HepG2 (cell line): ENCODE data around the gene TRMT2A. TPM values are rescaled to one million over a fixed set of nuclear protein-coding genes. Genes with fewer than 3 reads are reported as not detected.

ENCODE experiments used
- BCL6 ChIP-seq: IDR thresholded peaks from 2 replicates; pipeline ENCODE4 v1.6.1; 2016; ENCODE audit warnings: missing genetic modification reagents, missing compliant biosample characterization
- FOSL2 ChIP-seq: sonication (generic); formaldehyde crosslinking; IDR thresholded peaks from 2 replicates; pipeline ENCODE4 v1.4.0; 2020; ENCODE audit warnings: missing genetic modification reagents
- HNF1A ChIP-seq, 2 experiments: sonication (generic) in 1 of 2; formaldehyde crosslinking in 1 of 2; IDR thresholded peaks; 2 replicates each; pipeline versions ENCODE4 v1.4.0 to v1.6.1; 2016 to 2020; ENCODE audit warnings: borderline replicate concordance in 1 of 2, low read depth in 1 of 2, mild to moderate bottlenecking in 1 of 2, missing genetic modification reagents in 1 of 2
- KLF15 ChIP-seq: sonication (generic); formaldehyde crosslinking; IDR thresholded peaks from 2 replicates; pipeline ENCODE4 v1.8.1; 2023; ENCODE audit warnings: borderline replicate concordance, mild to moderate bottlenecking, inconsistent platforms, missing genetic modification reagents, mixed read lengths
- MNT ChIP-seq: fragments of 450-650 bp; IDR thresholded peaks from 2 replicates; pipeline ENCODE4 v1.6.1; 2016
- MXI1 ChIP-seq: IDR thresholded peaks from 3 replicates; pipeline ENCODE4 v1.6.1; 2012; ENCODE audit warnings: low read depth, low read length, inconsistent platforms, borderline replicate concordance
- NCOA5 ChIP-seq: sonication (generic); formaldehyde crosslinking; IDR thresholded peaks from 2 replicates; pipeline ENCODE4 v1.4.0; 2020; ENCODE audit warnings: missing genetic modification reagents
- SIX1 ChIP-seq: sonication (generic); formaldehyde crosslinking; IDR thresholded peaks from 2 replicates; pipeline ENCODE4 v1.4.0; 2020; ENCODE audit warnings: missing genetic modification reagents, borderline replicate concordance
- SMAD9 ChIP-seq: sonication (generic); formaldehyde crosslinking; IDR thresholded peaks from 2 replicates; pipeline ENCODE4 v1.5.1; 2020; ENCODE audit warnings: mild to moderate bottlenecking, missing genetic modification reagents
- ZBTB37 ChIP-seq: sonication (generic); formaldehyde crosslinking; IDR thresholded peaks from 2 replicates; pipeline ENCODE4 v1.4.0; 2020; ENCODE audit warnings: mild to moderate bottlenecking, missing genetic modification reagents
- ZEB1 ChIP-seq: IDR thresholded peaks from 2 replicates; pipeline ENCODE4 v1.6.1; 2012; ENCODE audit warnings: mild to moderate bottlenecking, low read depth, inconsistent platforms; ENCODE audit not compliant: insufficient replicate concordance
- ZFYVE20 ChIP-seq: sonication (generic); formaldehyde crosslinking; IDR thresholded peaks from 2 replicates; pipeline ENCODE4 v1.8.0; 2023; ENCODE audit warnings: low read depth, mild to moderate bottlenecking, moderate library complexity, missing genetic modification reagents, borderline replicate concordance
- ZNF180 ChIP-seq: sonication (generic); formaldehyde crosslinking; IDR thresholded peaks from 2 replicates; pipeline ENCODE4 v1.4.0; 2020; ENCODE audit warnings: low read depth, missing genetic modification reagents, borderline replicate concordance
- ZNF20 ChIP-seq: sonication (generic); formaldehyde crosslinking; IDR thresholded peaks from 2 replicates; pipeline ENCODE4 v1.4.0; 2020; ENCODE audit warnings: mild to moderate bottlenecking, moderate library complexity, missing genetic modification reagents
- ZNF225 ChIP-seq: sonication (generic); formaldehyde crosslinking; IDR thresholded peaks from 2 replicates; pipeline ENCODE4 v1.4.0; 2020; ENCODE audit warnings: mild to moderate bottlenecking, missing genetic modification reagents
- polyA plus RNA-seq, 8 experiments: library from polyadenylated mRNA; depleted of rRNA in 3 of 8; stranded (reverse) in 7 of 8; unstranded in 1 of 8; fragments of >200 nt; fragmentation: Illumina TruSeq in 4 of 8; extraction: Trizol in 4 of 8; gene quantifications; 2 replicates each; pipeline versions ENCODE4 v1.2.1 to v1.2.3, GENCODE V29; 2011 to 2016; ENCODE audit warnings: low read depth in 4 of 8, missing spikeins in 1 of 8, mixed read lengths in 1 of 8; ENCODE audit not compliant: insufficient read depth in 1 of 8
- total RNA-seq, 5 experiments: library from RNA; depleted of rRNA; stranded (reverse); fragments of >200 nt; fragmentation: Illumina TruSeq; extraction: Trizol; gene quantifications; 2 replicates each; pipeline ENCODE4 v1.2.3, GENCODE V29; 2016; ENCODE audit warnings: low read depth in 1 of 5

TRMT2A gene
- total and polyA plus RNA-seq, 2 of the 13 experiments (the other 11 are each of a cell fraction or from before 2014, with no cell fraction given) = 24.0 to 30.3 TPM

- TF ChIP-seq HNF1A (IDR thresholded peaks at IDR 0.05; ENCODE audit: low read depth) (no peak), HNF1A (CRISPR knock-in tag; IDR thresholded peaks at IDR 0.05; ENCODE audit: borderline replicate concordance) (peak; percentile 70), NCOA5 (CRISPR knock-in tag) (no peak), KLF15 (0 out of 2 replicates have a peak, but pooled peaks have one; percentile 43), SMAD9 (peak; percentile 30; the same call in 1 of the 2 replicates), ZFYVE20 (CRISPR knock-in tag) (peak; percentile 93), FOSL2 (CRISPR knock-in tag) (peak; percentile 53), BCL6 (CRISPR knock-in tag) (peak; percentile 45), ZNF180 (CRISPR knock-in tag) (no peak), MXI1 (peak; percentile 81; the same call in 1 of the 3 replicates), SIX1 (no peak; the same call in 1 of the 2 replicates), MNT (no peak), ZBTB37 (CRISPR knock-in tag) (no peak), ZNF20 (CRISPR knock-in tag) (no peak), ZEB1 (no peak), ZNF225 (CRISPR knock-in tag) (no peak)
These were observed 37.1 kb downstream of the TRMT2A start, which contains the start of gene DGCR8 (continued) for GRCh38 chr22:20079745-20080444.
